DND-41 (cell line): Measurements from ENCODE around the gene RNF26.

Experiments used
- ATAC-seq: fragments of 200-7000 bp; cut with Tn5 transposase; 3 replicates; pipeline ENCODE4 v1.9.1; 2021; ENCODE audit warnings: low read depth; ENCODE audit not compliant: insufficient read depth
- DNase-seq: peaks from one replicate; pipeline ENCODE4 v3.0.0-alpha.2; 2020
- H2AFZ ChIP-seq: 2 replicates; pipeline ENCODE4 v1.6.0; 2012; ENCODE audit warnings: low read depth, low read length
- H3K27ac ChIP-seq: 2 replicates; pipeline ENCODE4 v1.5.1; 2012; ENCODE audit warnings: low read length, inconsistent platforms
- H3K27me3 ChIP-seq: fragments of 200-600 bp; sonication (generic); 2 replicates; pipeline ENCODE4 v1.6.0; 2012; ENCODE audit warnings: low read length, mild to moderate bottlenecking, inconsistent platforms; ENCODE audit not compliant: insufficient read depth, poor library complexity
- H3K36me3 ChIP-seq: 2 replicates; pipeline ENCODE4 v1.5.1; 2012; ENCODE audit warnings: low read length, inconsistent platforms; ENCODE audit not compliant: insufficient read depth
- H3K4me1 ChIP-seq: 2 replicates; pipeline ENCODE4 v1.5.1; 2012; ENCODE audit warnings: mild to moderate bottlenecking, low read length; ENCODE audit not compliant: insufficient read depth
- H3K4me2 ChIP-seq: 2 replicates; pipeline ENCODE4 v1.6.0; 2012; ENCODE audit warnings: mild to moderate bottlenecking, moderate library complexity, low read length, inconsistent platforms; ENCODE audit not compliant: insufficient read depth
- H3K4me3 ChIP-seq, 2 experiments: fragments of 200-600 bp in 1 of 2; shearing (Covaris generic) in 1 of 2; 2 replicates each; pipeline ENCODE4 v1.5.1; 2012 to 2016; ENCODE audit warnings: inconsistent platforms in 2 of 2, low read length in 2 of 2, mild to moderate bottlenecking in 2 of 2, low read depth in 1 of 2, moderate library complexity in 1 of 2
- H3K79me2 ChIP-seq: 2 replicates; pipeline ENCODE4 v1.6.0; 2012; ENCODE audit warnings: low read length, inconsistent platforms; ENCODE audit not compliant: insufficient read depth
- H3K9ac ChIP-seq: 2 replicates; pipeline ENCODE4 v1.6.0; 2012; ENCODE audit warnings: low read depth, mild to moderate bottlenecking, inconsistent platforms, low read length, moderate library complexity
- H3K9me3 ChIP-seq: 2 replicates; pipeline ENCODE4 v1.5.1; 2012; ENCODE audit warnings: low read length, moderate library complexity, mild to moderate bottlenecking, inconsistent platforms; ENCODE audit not compliant: insufficient read depth, severe bottlenecking
- H4K20me1 ChIP-seq: 2 replicates; pipeline ENCODE4 v1.6.0; 2012; ENCODE audit warnings: low read length; ENCODE audit not compliant: insufficient read depth
- EZH2 ChIP-seq: IDR thresholded peaks from 3 replicates; pipeline ENCODE4 v1.6.1; 2012; ENCODE audit warnings: borderline replicate concordance, low read depth, mild to moderate bottlenecking, moderate library complexity, low read length, inconsistent platforms; ENCODE audit not compliant: severe bottlenecking
- TF ChIP-seq, protein P1 (sequence below): IDR thresholded peaks from 2 replicates; pipeline ENCODE4 v1.5.1; 2012; ENCODE audit warnings: borderline replicate concordance, low read length, moderate library complexity, mild to moderate bottlenecking; ENCODE audit not compliant: poor library complexity, severe bottlenecking; ENCODE audit errors: extremely low read depth

RNF26 gene

DNA sequence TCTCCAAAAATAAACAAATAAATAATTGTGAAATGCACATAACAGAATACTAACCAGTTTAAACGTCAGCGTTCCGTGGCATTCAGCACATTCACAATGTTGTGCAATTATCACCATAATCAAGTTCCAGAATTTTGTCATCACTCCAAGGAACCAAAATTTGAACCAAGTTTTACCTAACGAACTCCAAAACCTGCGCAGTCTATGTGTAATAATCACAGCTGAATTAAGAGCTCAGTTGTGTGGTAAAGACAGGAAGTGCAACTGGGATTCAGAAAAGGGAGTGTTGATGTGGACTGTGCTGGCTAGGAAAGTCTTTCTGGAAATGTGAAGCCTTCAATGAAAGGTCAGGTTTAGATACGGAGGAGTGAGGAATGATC is 12.0 kb upstream of the RNF26 start:
- no peak overlapping the region for H3K27ac ChIP-seq
- H3K79me2 ChIP-seq = no peaks in the 10 kb centered on the region
- peaks cover 26% of the 10 kb centered on the region for H3K27me3 ChIP-seq
- ATAC-seq = no peak
- H3K4me1 ChIP-seq = peaks cover 13% of the 10 kb centered on the region
- H2AFZ ChIP-seq = no peak overlapping the region
- DNase-seq = no peak
- H3K36me3 ChIP-seq = no peaks in the 10 kb centered on the region
- H3K9me3 ChIP-seq = no peaks in the 10 kb centered on the region
- H4K20me1 ChIP-seq = peaks cover 5% of the 10 kb centered on the region
- no peak overlapping the region for H3K4me2 ChIP-seq
- H3K4me3 ChIP-seq = no peak overlapping the region
- no peak for TF ChIP-seq EZH2
- TF ChIP-seq, protein P1, sequence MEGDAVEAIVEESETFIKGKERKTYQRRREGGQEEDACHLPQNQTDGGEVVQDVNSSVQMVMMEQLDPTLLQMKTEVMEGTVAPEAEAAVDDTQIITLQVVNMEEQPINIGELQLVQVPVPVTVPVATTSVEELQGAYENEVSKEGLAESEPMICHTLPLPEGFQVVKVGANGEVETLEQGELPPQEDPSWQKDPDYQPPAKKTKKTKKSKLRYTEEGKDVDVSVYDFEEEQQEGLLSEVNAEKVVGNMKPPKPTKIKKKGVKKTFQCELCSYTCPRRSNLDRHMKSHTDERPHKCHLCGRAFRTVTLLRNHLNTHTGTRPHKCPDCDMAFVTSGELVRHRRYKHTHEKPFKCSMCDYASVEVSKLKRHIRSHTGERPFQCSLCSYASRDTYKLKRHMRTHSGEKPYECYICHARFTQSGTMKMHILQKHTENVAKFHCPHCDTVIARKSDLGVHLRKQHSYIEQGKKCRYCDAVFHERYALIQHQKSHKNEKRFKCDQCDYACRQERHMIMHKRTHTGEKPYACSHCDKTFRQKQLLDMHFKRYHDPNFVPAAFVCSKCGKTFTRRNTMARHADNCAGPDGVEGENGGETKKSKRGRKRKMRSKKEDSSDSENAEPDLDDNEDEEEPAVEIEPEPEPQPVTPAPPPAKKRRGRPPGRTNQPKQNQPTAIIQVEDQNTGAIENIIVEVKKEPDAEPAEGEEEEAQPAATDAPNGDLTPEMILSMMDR = peak; percentile 8
- no peak overlapping the region for H3K9ac ChIP-seq

DNA sequence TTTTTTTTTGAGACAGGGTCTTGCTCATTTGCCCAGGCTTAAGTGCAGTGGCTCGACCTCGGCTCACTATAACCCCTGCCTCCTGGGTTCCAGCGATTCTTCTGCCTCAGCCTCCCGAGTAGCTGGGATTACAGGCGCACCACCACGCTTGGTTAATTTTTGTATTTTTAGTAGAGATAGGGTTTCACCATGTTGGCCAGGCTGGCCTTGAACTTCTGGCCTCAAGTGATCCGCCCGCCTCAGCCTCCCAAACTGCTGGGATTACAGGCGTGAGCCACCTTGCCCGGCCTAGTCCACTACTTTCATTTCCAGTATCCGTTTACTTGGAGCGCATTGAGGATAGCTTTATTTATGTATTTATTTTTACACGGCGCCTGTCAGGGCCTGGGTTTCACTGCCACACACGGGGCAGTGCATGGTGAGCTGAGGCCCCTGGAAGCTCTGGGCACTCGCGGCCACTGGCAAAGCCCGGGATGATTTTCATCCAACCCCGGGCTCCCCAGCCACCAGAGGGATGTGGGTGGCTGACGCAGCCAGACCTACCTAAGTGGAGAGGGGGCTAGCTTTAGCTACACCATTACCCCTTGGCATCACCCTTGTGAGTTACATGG is 11.3 kb upstream of the RNF26 start:
- no peak for ATAC-seq
- Histone ChIP-seq H3K27me3 (peaks cover 20% of the 10 kb centered on the region), H3K4me2 (no peak overlapping the region), H3K9ac (no peak overlapping the region), H4K20me1 (peaks cover 1% of the 10 kb centered on the region; the same call in 1 of the 2 replicates), H2AFZ (no peak overlapping the region), H3K4me1 (peaks cover 12% of the 10 kb centered on the region), H3K36me3 (no peaks in the 10 kb centered on the region), H3K4me3 (no peak overlapping the region), H3K9me3 (no peaks in the 10 kb centered on the region), H3K27ac (no peak overlapping the region), H3K79me2 (no peaks in the 10 kb centered on the region)
- DNase-seq = no peak
- TF ChIP-seq EZH2 = no peak
- TF ChIP-seq, protein P1 = no peak

- no peaks in the 10 kb centered on the region for H4K20me1 ChIP-seq
- no peak overlapping the region for H3K4me3 ChIP-seq
- H3K4me2 ChIP-seq = no peak overlapping the region
- peaks cover 14% of the 10 kb centered on the region for H3K27me3 ChIP-seq
- no peak overlapping the region for H3K9ac ChIP-seq
- TF ChIP-seq, protein P1 = peak; percentile 87
- TF ChIP-seq EZH2 = no peak
- H3K4me1 ChIP-seq = peaks cover 12% of the 10 kb centered on the region
- H3K36me3 ChIP-seq = no peaks in the 10 kb centered on the region
- H2AFZ ChIP-seq = no peak overlapping the region
- no peaks in the 10 kb centered on the region for H3K9me3 ChIP-seq
- ATAC-seq = peak; percentile 67
- no peaks in the 10 kb centered on the region for H3K79me2 ChIP-seq
- DNase-seq = peak; percentile 79
- H3K27ac ChIP-seq = no peak overlapping the region
These were observed 10.7 kb upstream of the RNF26 start for GRCh38 chr11:119323532-119324033.
